BE2C (cell line): ENCODE data around the gene INSC.

Source experiments
- DNase-seq: peaks from one replicate; pipeline ENCODE4 v3.0.0-alpha.2; 2020
- H3K27me3 ChIP-seq: fragments of 250-450 bp; sonication (Bioruptor Pico); 2 replicates; pipeline ENCODE4 v1.5.1; 2020; ENCODE audit warnings: mild to moderate bottlenecking
- H3K36me3 ChIP-seq: fragments of 250-450 bp; sonication (Bioruptor Pico); 2 replicates; pipeline ENCODE4 v1.5.1; 2020; ENCODE audit warnings: mild to moderate bottlenecking
- H3K4me1 ChIP-seq: fragments of 250-450 bp; sonication (Bioruptor Pico); 2 replicates; pipeline ENCODE4 v1.5.1; 2020
- H3K4me3 ChIP-seq: 2 replicates; pipeline ENCODE4 v1.5.1; 2011; ENCODE audit warnings: low read depth, low read length
- H3K9me3 ChIP-seq: fragments of 250-450 bp; sonication (Bioruptor Pico); 2 replicates; pipeline ENCODE4 v1.5.1; 2020
- CTCF ChIP-seq: IDR thresholded peaks from 2 replicates; pipeline ENCODE4 v1.5.1; 2012; ENCODE audit warnings: mild to moderate bottlenecking, low read depth, low read length

The INSC gene

GRCh38 chr11:15224466-15224865 lies 109.7 kb downstream of the INSC start:
- H3K36me3 ChIP-seq: no peaks in the 10 kb centered on the region
- no peak overlapping the region for H3K4me3 ChIP-seq
- no peak for DNase-seq
- no peaks in the 10 kb centered on the region for H3K9me3 ChIP-seq
- no peak for TF ChIP-seq CTCF
- no peaks in the 10 kb centered on the region for H3K27me3 ChIP-seq
- peaks cover 6% of the 10 kb centered on the region for H3K4me1 ChIP-seq

- no peaks in the 10 kb centered on the region for H3K4me1 ChIP-seq
- H3K27me3 ChIP-seq: no peaks in the 10 kb centered on the region
- no peak for TF ChIP-seq CTCF
- H3K9me3 ChIP-seq: no peaks in the 10 kb centered on the region
- no peak for DNase-seq
- no peaks in the 10 kb centered on the region for H3K36me3 ChIP-seq
- no peak overlapping the region for H3K4me3 ChIP-seq
Measured at GRCh38 chr11:15227011-15227410, 112.3 kb downstream of the INSC start.

GRCh38 chr11:15228331-15228849 lies 113.7 kb downstream of the INSC start:
- no peak for TF ChIP-seq CTCF
- Histone ChIP-seq H3K36me3 (no peaks in the 10 kb centered on the region), H3K9me3 (no peaks in the 10 kb centered on the region), H3K4me1 (no peaks in the 10 kb centered on the region), H3K27me3 (no peaks in the 10 kb centered on the region), H3K4me3 (no peak overlapping the region)
- DNase-seq: no peak

GRCh38 chr11:15229069-15229468 lies 114.3 kb downstream of the INSC start:
- no peaks in the 10 kb centered on the region for H3K36me3 ChIP-seq

GRCh38 chr11:15232496-15232895 lies 117.8 kb downstream of the INSC start:
- TF ChIP-seq CTCF: no peak
- no peaks in the 10 kb centered on the region for H3K27me3 ChIP-seq
- no peaks in the 10 kb centered on the region for H3K9me3 ChIP-seq
- no peak overlapping the region for H3K4me3 ChIP-seq
- H3K36me3 ChIP-seq: no peaks in the 10 kb centered on the region
- DNase-seq: no peak
- no peaks in the 10 kb centered on the region for H3K4me1 ChIP-seq

More at GRCh38 chr11:15229069-15229468, 114.3 kb downstream of the INSC start:
- no peak for DNase-seq
- Histone ChIP-seq H3K4me1 (no peaks in the 10 kb centered on the region), H3K4me3 (no peak overlapping the region), H3K9me3 (no peaks in the 10 kb centered on the region), H3K27me3 (no peaks in the 10 kb centered on the region)
- no peak for TF ChIP-seq CTCF

GRCh38 chr11:15233371-15234165 lies 118.8 kb downstream of the INSC start:
- H3K9me3 ChIP-seq: no peaks in the 10 kb centered on the region
- H3K27me3 ChIP-seq: no peaks in the 10 kb centered on the region
- no peak for TF ChIP-seq CTCF
- no peaks in the 10 kb centered on the region for H3K36me3 ChIP-seq
- no peak overlapping the region for H3K4me3 ChIP-seq
- DNase-seq: no peak
- no peaks in the 10 kb centered on the region for H3K4me1 ChIP-seq
